Prostate gland (tissue), 2 donors: ENCODE results near the gene GTPBP6.

Experiments used
- CTCF ChIP-seq, 4 experiments: fragments of 200-600 bp in 2 of 4; fragments of 450-650 bp in 2 of 4; sonication (generic) in 2 of 4; IDR thresholded peaks; 1 replicate in 3 of 4; 2 replicates in 1 of 4; pipeline ENCODE4 v1.5.1; 2016 to 2019; ENCODE audit warnings: antibody characterized with exemption in 4 of 4, mild to moderate bottlenecking in 2 of 4, moderate library complexity in 2 of 4
- POLR2A ChIP-seq: fragments of 450-650 bp; IDR thresholded peaks from one replicate; pipeline ENCODE4 v1.6.1; 2016; ENCODE audit warnings: antibody characterized with exemption, mild to moderate bottlenecking

- no peak for TF ChIP-seq CTCF (IDR thresholded peaks at IDR 0.05)
- no peak for TF ChIP-seq POLR2A
Measured at GRCh38 chrX:316351-317325, 2.0 kb downstream of the GTPBP6 start.
